ENCODE data around the gene GLYATL1. TPM values are rescaled to one million over a fixed set of nuclear protein-coding genes. Genes with fewer than 3 reads are reported as not detected.

The GLYATL1 gene
- total and polyA plus RNA-seq, 2 of the 13 experiments (the other 11 are each of a cell fraction or from before 2014, with no cell fraction given): 0.17 TPM; not detected in 1

DNA sequence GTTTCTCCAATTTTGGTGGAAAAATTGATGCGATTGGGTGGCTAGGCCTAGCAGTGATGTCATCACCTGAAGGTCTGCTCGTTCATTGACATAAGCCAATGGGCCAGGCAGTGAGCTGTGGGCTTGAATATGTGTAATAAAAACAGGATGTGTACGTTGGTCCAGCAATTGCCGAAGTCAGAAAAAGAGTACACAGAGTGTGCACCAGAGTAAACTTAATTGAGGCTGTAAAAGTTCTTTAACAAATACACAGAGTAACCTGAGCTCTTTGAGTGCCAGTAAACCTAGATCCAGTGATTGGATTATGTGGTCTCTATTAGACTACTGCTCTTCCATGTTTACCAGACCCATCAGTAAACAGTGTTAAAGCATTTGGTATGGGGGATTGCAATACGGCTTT, 13.0 kb upstream of the GLYATL1 start (continued):
- TF ChIP-seq MEIS2 (CRISPR knock-in tag; IDR thresholded peaks at IDR 0.05): no peak
- TF ChIP-seq ZNF331 (CRISPR knock-in tag; IDR thresholded peaks at IDR 0.05): no peak
- no peak for TF ChIP-seq CTCF (CRISPR knock-in tag; IDR thresholded peaks at IDR 0.05)
- no peak for TF ChIP-seq ZBTB10 (CRISPR knock-in tag; IDR thresholded peaks at IDR 0.05; ENCODE audit: borderline replicate concordance)
- no peak for TF ChIP-seq ZNF44 (CRISPR knock-in tag; IDR thresholded peaks at IDR 0.05)
- no peak for TF ChIP-seq ZKSCAN8 (CRISPR knock-in tag; IDR thresholded peaks at IDR 0.05; ENCODE audit: borderline replicate concordance)
- TF ChIP-seq, protein P1, sequence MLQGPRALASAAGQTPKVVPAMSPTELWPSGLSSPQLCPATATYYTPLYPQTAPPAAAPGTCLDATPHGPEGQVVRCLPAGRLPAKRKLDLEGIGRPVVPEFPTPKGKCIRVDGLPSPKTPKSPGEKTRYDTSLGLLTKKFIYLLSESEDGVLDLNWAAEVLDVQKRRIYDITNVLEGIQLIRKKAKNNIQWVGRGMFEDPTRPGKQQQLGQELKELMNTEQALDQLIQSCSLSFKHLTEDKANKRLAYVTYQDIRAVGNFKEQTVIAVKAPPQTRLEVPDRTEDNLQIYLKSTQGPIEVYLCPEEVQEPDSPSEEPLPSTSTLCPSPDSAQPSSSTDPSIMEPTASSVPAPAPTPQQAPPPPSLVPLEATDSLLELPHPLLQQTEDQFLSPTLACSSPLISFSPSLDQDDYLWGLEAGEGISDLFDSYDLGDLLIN (CRISPR knock-in tag; IDR thresholded peaks at IDR 0.05; ENCODE audit: borderline replicate concordance): no peak
- no peak for TF ChIP-seq DNMT1 (CRISPR knock-in tag; IDR thresholded peaks at IDR 0.05)
- no peak for TF ChIP-seq IRF1 (CRISPR knock-in tag; IDR thresholded peaks at IDR 0.05; ENCODE audit: low read depth)
- no peak for TF ChIP-seq PRDM4 (CRISPR knock-in tag; IDR thresholded peaks at IDR 0.05; ENCODE audit: borderline replicate concordance)
- TF ChIP-seq CEBPZ (IDR thresholded peaks at IDR 0.05; ENCODE audit: low read length): no peak
- TF ChIP-seq HDAC1 (CRISPR knock-in tag; IDR thresholded peaks at IDR 0.05): peak; percentile 61; the same call in 1 of the 2 replicates
- TF ChIP-seq ZNF383 (CRISPR knock-in tag; IDR thresholded peaks at IDR 0.05; ENCODE audit: borderline replicate concordance): no peak
- no peak for TF ChIP-seq ZNF564 (CRISPR knock-in tag; IDR thresholded peaks at IDR 0.05)
- TF ChIP-seq PCBP2 (optimal IDR thresholded peaks at IDR 0.05; ENCODE audit: low read depth, low read length, poor library complexity, severe bottlenecking): no peak
- TF ChIP-seq GABPA (IDR thresholded peaks at IDR 0.05; ENCODE audit: low read depth, low read length): no peak
- TF ChIP-seq GABPA (CRISPR knock-in tag; IDR thresholded peaks at IDR 0.05; ENCODE audit: low read depth): no peak
- no peak for TF ChIP-seq NR3C1 (CRISPR knock-in tag; IDR thresholded peaks at IDR 0.05)
